Stimulated activated effector memory CD8-positive, alpha-beta T cell treated with anti-CD3 and anti-CD28 coated beads, Interleukin-12 subunit alpha, Interleukin-12 subunit beta, amount 100 ng/mL, for 72 hours (primary cell): ENCODE results near the gene MFAP2.

Experiments
- ATAC-seq: fragments of 150-1000 bp; cut with Tn5 transposase; 2 replicates; pipeline ENCODE4 v1.10.0; 2021
- DNase-seq, 2 donors: peaks; one replicate each; pipeline ENCODE4 v3.0.0; 2021 to 2022; ENCODE audit warnings: low spot score in 2 of 2
- H3K27ac Mint-ChIP-seq: one replicate; pipeline ENCODE4 v1.8.0; 2022; ENCODE audit warnings: mild to moderate bottlenecking, mixed read lengths
- H3K36me3 Mint-ChIP-seq: one replicate; pipeline ENCODE4 v1.8.0; 2022; ENCODE audit warnings: mild to moderate bottlenecking, mixed read lengths
- H3K4me1 Mint-ChIP-seq: one replicate; pipeline ENCODE4 v1.8.0; 2022; ENCODE audit warnings: mixed read lengths
- H3K4me3 Mint-ChIP-seq: one replicate; pipeline ENCODE4 v1.8.0; 2022; ENCODE audit warnings: mild to moderate bottlenecking, mixed read lengths
- H3K9me3 Mint-ChIP-seq: one replicate; pipeline ENCODE4 v1.8.0; 2022; ENCODE audit warnings: mixed read lengths

MFAP2 gene

DNA sequence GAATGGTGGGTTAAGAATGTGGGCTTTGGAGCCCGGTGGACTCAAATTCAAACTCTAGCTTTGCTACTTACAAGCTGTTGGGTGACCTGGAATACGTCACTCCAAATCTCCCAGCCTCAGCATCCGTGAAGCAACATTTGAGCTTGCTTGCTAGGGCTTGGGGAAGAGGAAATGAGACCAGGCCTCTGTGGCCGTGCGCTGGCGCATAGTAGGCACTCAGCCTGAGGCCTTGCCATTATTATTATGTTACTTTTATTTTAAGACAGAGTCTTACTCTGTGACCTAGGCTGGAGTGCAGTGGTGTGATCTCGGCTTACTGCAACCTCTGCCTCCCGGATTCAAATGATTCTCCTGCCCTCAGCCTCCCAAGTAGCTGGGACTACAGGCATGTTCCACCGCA, 12.3 kb upstream of the MFAP2 start:
- no peak overlapping the region for H3K4me3 Mint-ChIP-seq
- ATAC-seq (no peak), DNase-seq (no peak)
- no peak overlapping the region for H3K27ac Mint-ChIP-seq
- peaks cover 39% of the 10 kb centered on the region for H3K36me3 Mint-ChIP-seq
- H3K4me1 Mint-ChIP-seq = no peaks in the 10 kb centered on the region
- H3K9me3 Mint-ChIP-seq = no peaks in the 10 kb centered on the region

DNA sequence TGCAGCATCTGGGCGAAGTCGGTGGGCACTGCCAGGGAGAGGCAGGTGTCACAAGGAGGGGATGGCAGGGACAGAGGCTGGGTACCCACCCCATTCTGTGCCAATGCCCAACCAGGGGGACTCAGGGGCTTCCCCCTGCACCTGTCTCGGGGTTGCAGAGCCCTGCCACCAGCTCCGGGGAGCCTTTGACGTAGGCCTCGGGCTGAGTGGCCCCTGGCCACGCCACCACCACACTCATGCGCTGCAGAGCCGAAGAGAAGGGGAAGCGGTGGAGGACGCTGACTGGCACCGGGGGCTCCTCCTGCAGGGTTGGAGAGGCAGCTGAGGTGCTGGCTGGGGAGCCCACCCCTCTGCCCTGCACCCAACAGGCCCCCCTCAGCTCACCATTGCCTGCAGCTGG, 11.7 kb upstream of the MFAP2 start:
- Mint-ChIP-seq H3K9me3 (no peaks in the 10 kb centered on the region), H3K4me3 (no peak overlapping the region), H3K27ac (no peak overlapping the region), H3K36me3 (peaks cover 34% of the 10 kb centered on the region), H3K4me1 (no peaks in the 10 kb centered on the region)
- ATAC-seq = no peak
- no peak for DNase-seq

DNA sequence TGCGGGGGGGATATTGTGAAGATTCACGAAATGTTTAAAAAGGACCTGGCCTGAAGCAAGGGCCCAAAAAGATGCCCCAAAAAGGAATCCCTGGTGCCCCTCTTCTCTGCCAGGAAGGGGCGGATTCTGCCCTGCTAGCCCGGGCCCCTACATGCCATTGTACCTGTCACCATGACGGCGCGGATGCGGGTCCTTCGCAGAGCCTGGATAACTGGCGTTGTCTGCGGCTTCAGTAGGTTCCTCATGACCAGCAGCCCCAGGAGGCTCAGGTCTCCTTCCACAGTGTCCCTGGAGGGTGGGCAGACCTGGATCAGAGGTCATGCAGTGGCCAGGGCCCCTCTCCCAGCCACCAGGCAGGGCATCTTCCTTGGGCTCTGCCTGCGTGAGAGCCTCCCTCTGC, 11.2 kb upstream of the MFAP2 start:
- Mint-ChIP-seq H3K36me3 (peaks cover 32% of the 10 kb centered on the region), H3K4me1 (no peaks in the 10 kb centered on the region), H3K9me3 (no peaks in the 10 kb centered on the region), H3K27ac (no peak overlapping the region), H3K4me3 (no peak overlapping the region)
- no peak for DNase-seq
- no peak for ATAC-seq

- Mint-ChIP-seq H3K4me3 (no peak overlapping the region), H3K9me3 (no peaks in the 10 kb centered on the region), H3K27ac (no peak overlapping the region), H3K4me1 (no peaks in the 10 kb centered on the region), H3K36me3 (peaks cover 26% of the 10 kb centered on the region)
- DNase-seq = no peak
- no peak for ATAC-seq
Measured at GRCh38 chr1:16989676-16990391, 9.4 kb upstream of the MFAP2 start.

GRCh38 chr1:16988210-16988609, 7.8 kb upstream of the MFAP2 start:
- DNase-seq (no peak), ATAC-seq (no peak)
- Mint-ChIP-seq H3K4me1 (peaks cover 6% of the 10 kb centered on the region), H3K27ac (no peak overlapping the region), H3K36me3 (peaks cover 25% of the 10 kb centered on the region), H3K4me3 (no peak overlapping the region), H3K9me3 (no peaks in the 10 kb centered on the region)

DNA sequence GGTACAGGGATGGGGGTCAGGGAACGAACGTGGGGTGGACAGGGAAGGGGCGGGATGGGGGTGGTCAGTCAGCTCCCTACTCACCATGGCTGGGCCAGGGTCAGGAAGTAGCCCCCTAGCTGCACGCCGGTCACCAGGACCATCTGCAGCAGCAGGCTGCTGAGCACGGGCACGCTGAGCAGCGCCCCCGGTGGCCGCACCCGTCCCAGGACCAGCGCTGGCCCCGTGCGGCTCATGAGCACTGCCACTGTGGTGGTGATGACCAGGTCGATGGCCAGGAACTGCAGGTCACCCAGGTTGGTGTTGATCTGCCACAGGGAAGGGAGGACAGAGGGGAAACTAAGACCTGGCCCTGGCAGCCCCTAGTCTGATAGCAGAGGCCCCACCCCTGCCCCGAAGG, 6.5 kb upstream of the MFAP2 start:
- Mint-ChIP-seq H3K4me1 (peaks cover 7% of the 10 kb centered on the region), H3K36me3 (peaks cover 25% of the 10 kb centered on the region), H3K4me3 (no peak overlapping the region), H3K9me3 (no peaks in the 10 kb centered on the region), H3K27ac (no peak overlapping the region)
- ATAC-seq (no peak), DNase-seq (no peak)

DNA sequence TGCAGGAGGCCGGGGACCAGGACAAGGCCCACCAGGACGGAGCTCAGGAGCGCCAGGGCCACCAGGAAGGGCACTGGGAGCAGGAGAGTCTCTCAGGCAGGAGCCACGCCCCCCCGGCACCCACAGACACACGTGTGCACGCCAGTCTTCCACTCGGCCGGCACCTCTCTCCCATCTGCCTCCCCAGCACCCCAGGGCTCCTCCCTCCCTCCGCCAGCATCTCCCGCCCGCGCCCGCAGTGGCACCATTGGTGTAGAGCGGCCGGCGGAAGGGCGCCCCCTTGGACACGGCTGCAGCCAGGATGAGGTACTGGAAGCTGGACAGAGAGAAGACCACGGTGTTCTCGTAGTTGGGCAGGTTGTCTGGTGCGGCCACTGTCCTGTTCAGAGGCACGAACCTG, 6.1 kb upstream of the MFAP2 start:
- DNase-seq (no peak), ATAC-seq (no peak)
- Mint-ChIP-seq H3K9me3 (no peaks in the 10 kb centered on the region), H3K4me1 (peaks cover 7% of the 10 kb centered on the region), H3K36me3 (peaks cover 25% of the 10 kb centered on the region), H3K27ac (no peak overlapping the region), H3K4me3 (no peak overlapping the region)

DNA sequence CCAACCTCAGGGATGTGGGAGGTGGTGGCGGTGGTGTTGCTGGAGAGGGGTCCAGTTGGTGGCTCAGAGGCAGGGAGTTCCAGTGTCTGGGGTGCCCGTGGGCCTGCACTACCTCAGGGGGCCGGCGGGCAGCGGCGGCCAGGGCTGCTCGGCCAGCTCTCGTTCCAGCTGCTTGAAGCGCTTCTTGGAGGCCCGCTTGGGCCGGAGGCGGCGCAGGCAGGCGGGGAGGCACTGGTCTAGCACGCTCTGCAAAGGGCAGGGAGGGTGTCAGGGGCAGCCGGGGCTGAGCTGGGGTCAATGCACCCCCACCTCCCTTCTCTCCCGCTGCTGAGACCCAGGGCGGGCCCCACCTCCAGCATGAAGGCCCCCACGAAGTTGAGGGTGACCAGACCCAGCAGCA, 5.7 kb upstream of the MFAP2 start:
- Mint-ChIP-seq H3K36me3 (peaks cover 25% of the 10 kb centered on the region), H3K9me3 (no peaks in the 10 kb centered on the region), H3K4me1 (peaks cover 12% of the 10 kb centered on the region), H3K4me3 (no peak overlapping the region), H3K27ac (no peak overlapping the region)
- DNase-seq (no peak), ATAC-seq (no peak)

DNA sequence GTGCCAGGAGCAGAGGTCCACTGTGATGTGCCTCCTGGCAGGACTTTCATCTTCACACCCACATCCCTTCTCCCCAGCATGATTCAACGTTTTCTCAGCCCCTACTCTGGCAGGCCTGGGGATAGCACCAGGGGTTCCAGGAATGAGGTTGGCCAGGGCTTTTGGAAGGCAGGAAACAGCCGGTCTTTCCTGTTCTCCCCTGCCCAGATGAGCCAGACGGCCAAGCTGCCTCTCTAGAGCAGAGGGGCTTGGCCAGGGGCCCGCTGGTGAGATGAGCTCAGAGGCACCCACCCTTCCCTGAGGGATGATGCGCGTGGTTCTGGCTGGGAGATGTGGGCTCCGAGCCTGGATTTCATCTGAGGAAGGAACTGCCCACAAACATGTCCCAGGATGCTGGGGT, 4.3 kb upstream of the MFAP2 start:
- no peak overlapping the region for H3K27ac Mint-ChIP-seq
- DNase-seq (no peak), ATAC-seq (no peak)
- peaks cover 14% of the 10 kb centered on the region for H3K36me3 Mint-ChIP-seq
- H3K4me1 Mint-ChIP-seq = peaks cover 17% of the 10 kb centered on the region
- no peaks in the 10 kb centered on the region for H3K9me3 Mint-ChIP-seq
- H3K4me3 Mint-ChIP-seq = no peak overlapping the region

DNA sequence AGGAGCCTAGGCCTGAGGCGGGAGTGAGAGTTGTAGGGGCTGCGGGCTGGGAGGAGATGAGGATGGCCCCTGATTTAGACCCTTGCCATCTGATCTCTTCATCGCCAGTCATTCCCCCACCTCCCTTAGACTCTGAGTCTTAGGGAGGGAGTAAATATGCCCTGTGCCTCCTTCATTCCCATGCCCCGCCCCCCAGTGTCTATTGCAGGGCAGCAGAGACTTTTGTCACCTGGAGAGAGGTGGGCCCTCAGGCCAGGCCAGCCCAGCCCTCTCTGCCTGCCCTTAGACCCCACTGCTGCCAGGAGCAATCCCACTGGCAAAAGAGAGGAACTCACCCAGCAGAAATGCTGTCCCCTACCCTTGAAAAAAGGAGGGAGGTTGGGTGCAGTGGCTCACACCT, 3.2 kb upstream of the MFAP2 start:
- H3K4me3 Mint-ChIP-seq = no peak overlapping the region
- no peak overlapping the region for H3K27ac Mint-ChIP-seq
- no peaks in the 10 kb centered on the region for H3K9me3 Mint-ChIP-seq
- H3K4me1 Mint-ChIP-seq = peaks cover 17% of the 10 kb centered on the region
- H3K36me3 Mint-ChIP-seq = peaks cover 9% of the 10 kb centered on the region
- ATAC-seq (no peak), DNase-seq (no peak)

- no peaks in the 10 kb centered on the region for H3K9me3 Mint-ChIP-seq
- ATAC-seq (no peak), DNase-seq (no peak)
- peaks cover 17% of the 10 kb centered on the region for H3K4me1 Mint-ChIP-seq
- H3K36me3 Mint-ChIP-seq = peaks cover 9% of the 10 kb centered on the region
- no peak overlapping the region for H3K27ac Mint-ChIP-seq
- H3K4me3 Mint-ChIP-seq = no peak overlapping the region
Measured at GRCh38 chr1:16982902-16983301, 2.5 kb upstream of the MFAP2 start.

- no peak for DNase-seq
- no peak for ATAC-seq
Measured at GRCh38 chr1:16981269-16981849, 939 bp upstream of the MFAP2 start.

GRCh38 chr1:16979475-16980327, 719 bp downstream of the MFAP2 start:
- H3K36me3 Mint-ChIP-seq = no peaks in the 10 kb centered on the region
- H3K4me3 Mint-ChIP-seq = peak overlapping the region; percentile 62
- H3K9me3 Mint-ChIP-seq = no peaks in the 10 kb centered on the region
- no peak for ATAC-seq
- no peak overlapping the region for H3K27ac Mint-ChIP-seq
- no peak for DNase-seq
- peaks cover 25% of the 10 kb centered on the region for H3K4me1 Mint-ChIP-seq

More at GRCh38 chr1:16981269-16981849, 939 bp upstream of the MFAP2 start:
- Mint-ChIP-seq H3K4me1 (peaks cover 17% of the 10 kb centered on the region), H3K36me3 (peaks cover 9% of the 10 kb centered on the region), H3K27ac (peak overlapping the region; percentile 23), H3K9me3 (no peaks in the 10 kb centered on the region), H3K4me3 (peak overlapping the region; percentile 62)

DNA sequence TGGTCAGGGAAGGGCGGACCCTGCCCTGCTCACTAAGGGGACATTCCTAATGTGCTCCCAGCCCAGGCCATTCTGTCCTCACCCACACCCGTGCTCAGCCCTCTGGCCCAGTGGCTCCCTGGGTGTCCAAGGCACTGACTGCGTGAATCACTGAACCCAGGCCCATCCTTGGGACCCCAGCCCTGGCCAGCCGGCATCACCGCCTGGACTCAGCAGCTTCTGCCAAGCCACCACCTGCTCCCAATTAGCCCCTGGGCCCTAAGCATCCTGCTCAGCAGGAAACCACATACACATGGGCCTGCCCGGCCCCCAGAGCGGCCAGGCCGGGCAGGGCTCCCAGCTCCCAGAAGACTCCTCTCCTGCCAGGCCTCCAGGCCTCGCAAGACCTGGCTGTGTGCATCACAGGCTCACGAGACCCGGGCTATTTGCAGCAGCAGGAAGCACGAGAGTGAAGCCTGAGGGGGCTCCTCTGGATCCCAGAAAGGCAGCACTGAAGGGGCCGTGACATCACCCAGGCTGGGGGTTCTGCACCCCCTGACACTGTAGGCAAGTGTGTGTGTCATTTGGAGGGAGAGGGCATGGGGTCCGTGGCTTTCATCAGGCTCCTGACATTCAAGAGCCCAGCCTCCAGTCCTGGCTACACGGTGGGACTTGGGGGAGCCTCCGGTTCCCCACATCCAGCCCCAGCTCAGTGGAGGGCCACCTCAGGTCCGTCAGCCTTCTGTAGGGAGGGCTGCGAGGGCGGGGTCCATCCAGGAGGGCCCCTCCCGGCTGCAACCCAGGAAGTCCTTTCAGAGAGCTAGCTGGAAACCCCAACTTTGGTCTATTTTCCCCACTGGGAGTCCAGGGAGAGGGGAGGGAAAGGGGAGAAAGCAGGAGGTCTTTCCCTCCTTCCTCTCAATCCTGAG, 1.6 kb downstream of the MFAP2 start:
- Mint-ChIP-seq H3K4me3 (peak overlapping the region; percentile 62), H3K36me3 (no peaks in the 10 kb centered on the region), H3K9me3 (no peaks in the 10 kb centered on the region), H3K4me1 (peaks cover 25% of the 10 kb centered on the region), H3K27ac (no peak overlapping the region)
- ATAC-seq (no peak), DNase-seq (no peak)

GRCh38 chr1:16978139-16978538, 2.3 kb downstream of the MFAP2 start:
- ATAC-seq = no peak
- Mint-ChIP-seq H3K4me3 (no peak overlapping the region), H3K4me1 (peaks cover 18% of the 10 kb centered on the region), H3K36me3 (no peaks in the 10 kb centered on the region), H3K27ac (no peak overlapping the region), H3K9me3 (no peaks in the 10 kb centered on the region)
- DNase-seq = no peak
